ENCODE data around the gene MINPP1.

The MINPP1 gene

DNA sequence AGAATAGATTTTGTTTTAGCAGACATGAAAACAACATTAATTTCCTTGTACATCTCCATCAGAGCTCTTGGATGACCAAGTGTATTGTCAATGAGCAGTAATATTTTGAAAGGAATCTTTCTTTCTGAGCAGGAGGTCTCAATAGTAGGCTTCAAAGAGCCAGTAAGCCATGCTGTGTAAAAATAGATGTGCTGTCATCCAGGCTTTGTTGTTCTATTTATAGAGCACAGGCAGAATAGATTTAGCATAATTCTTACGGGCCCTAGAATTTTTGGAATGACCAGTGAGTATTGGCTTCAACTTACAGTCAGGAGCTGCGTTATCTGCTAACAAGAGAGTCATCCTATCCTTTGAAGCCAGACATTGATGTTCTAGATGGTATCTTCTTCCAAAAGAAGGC is 19.0 kb downstream of the MINPP1 start:
- no peak for DNase-seq (ENCODE audit: low spot score)

DNA sequence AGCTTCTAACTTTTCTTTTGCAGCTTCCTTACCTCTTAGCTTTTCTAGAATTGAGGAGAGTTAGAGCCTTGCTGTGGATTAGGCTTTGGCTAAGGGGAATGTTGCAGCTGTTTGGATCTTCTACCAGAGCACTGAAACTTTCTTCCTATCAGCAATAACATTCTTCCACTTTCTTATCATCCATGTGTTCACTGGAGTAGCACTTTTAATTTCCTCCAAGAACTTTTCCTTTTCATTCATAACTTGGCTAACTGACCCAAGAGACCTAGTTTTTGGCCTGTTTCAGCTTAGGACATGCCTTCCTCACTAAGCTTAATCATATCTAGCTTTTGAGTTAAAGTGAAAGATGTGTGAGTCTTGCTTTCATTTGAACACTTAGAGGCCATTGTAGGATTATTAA is 19.6 kb downstream of the MINPP1 start:
- DNase-seq (ENCODE audit: low spot score), result no peak

DNA sequence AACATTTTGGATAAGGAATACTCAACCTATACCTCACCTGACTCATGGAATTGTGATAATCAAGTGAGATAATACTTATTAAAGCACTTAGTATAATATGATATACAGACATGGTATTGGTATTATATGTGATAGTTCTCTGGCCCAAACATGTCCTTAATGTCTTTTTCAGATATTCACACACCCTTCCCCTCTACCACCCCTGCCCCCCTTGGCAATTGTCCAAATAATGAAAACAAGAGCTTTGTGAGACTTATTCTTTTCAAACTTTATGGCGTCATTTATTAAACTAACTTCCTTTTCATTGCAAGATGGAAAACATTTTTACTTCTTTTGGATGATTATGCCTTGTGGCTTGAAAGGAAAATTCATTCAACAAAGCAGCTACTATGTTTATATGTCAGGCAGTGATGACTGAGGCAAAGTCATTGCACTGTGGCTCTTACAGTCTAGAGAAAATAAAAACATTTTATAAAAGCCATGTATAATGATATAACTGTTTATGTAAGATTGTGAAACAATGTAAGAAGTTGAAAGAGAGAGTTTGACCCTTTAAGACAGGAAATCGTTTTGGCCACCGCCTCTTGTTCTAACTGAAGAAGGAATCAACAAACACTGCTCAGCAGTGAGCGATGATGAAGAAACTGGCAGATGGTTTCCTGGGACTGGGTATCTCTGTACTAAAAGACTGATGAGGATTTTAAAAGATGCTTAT is 27.4 kb downstream of the MINPP1 start:
- DNase-seq (ENCODE audit: low spot score), result no peak

DNA sequence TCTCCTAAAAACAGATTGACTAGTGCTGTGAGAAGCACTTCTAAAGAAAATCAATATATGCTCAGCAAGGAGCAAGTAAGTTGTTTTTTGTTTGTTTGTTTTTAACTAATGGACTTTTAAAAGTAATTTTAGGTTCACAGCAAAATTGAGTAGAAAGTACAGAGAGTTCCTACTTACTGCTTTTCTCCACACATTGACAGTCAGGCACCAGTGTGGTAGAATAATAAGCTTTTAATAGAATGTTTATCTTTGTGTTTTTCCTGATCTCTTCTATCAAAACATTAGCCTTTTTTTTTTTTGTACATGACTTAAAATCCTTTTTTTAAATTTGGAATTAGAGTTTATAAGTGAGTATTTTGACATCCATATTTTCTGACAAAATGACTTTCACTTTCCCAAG is 28.0 kb downstream of the MINPP1 start:
- no peak for DNase-seq (ENCODE audit: low spot score)

DNA sequence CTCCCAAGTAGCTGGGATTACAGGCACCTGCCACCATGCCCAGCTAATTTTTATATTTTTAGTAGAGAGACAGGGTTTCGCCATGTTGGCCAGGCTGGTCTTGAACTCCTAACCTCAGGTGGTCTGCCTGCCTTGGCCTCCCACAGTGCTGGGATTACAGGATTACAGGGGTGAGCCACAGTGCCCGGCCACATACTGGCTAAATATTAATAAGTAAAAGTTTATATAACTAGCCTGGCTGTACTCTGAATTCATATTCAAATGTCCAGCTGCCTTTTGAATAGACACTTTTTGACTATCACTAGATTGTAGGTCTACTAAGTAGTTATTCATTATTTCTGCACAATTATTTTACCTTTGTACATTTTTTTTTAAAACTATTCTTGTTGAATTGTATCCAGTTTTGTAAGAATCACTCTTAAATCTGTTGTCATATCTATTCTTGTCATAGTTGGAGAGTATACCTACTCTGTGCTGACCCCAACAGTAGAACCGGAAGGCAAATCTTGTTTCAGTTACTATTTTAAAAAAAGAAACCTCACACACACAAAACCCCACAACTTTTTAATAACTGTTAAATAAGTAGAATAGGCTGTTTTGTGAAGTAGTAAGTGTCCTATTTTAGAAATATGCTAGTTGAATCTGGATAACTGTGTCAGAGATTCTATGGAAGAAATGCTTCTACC is 29.6 kb downstream of the MINPP1 start:
- no peak for DNase-seq (ENCODE audit: low spot score)

DNA sequence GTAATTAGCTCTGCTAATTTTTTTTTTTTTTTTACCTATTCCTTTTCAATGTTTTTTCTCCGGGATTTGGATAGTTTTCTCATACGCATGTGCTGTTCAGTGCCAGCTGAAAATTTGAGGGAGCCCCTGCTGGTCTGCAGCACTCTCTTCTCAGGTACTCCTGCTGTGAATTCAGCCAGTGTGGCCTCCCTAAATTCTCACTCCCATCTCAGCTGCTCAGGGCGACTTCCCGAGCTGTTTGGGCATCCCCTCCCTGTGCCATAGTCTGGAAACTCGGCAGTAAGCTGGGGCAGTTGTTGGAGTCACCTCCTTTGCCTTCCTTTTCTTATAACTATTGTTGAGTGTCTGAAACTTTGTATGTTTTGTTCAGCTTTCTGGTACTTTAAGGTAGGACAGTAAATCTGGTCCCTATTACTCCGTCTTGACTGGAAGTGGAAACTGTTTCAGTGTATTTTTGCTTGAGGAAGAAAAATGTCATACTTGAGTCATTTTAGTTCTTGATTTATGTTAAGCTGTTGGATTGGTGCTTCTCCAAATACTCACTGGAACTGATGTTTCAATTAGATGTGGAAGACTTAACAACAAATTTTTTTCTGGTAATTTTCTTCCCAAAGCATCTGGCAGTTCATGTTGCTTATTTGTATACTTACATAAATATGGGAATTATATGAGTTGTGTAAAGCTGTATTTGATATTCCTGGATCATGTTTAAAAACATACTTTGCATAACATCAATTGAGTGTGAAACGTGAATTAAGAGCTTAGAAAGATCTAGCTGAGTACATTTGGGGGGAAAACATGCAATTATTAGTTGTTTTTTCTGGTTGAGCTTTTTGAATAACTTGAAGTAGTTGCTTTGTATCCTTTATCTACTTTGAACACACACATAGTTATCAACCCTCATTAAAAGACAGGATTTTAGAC is 33.7 kb downstream of the MINPP1 start:
- no peak for DNase-seq (ENCODE audit: low spot score)

DNA sequence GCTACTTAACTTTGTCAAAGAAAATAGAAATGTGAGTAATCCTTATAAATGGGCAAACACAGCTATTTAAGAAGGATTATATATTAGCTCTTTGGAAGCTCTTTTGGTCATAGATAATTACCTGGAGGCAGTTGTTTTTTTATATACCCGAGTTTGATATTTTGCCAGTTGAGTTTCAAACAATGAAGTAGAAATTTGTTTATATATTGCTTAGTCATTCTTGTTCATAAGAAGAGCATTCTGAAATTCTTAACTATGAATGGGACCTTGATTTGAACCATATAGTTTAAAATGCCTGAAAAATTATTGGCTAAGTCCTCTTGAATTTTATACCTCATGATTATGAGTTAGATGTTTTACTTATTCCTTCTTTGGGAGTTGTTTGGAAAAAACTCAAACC is 36.4 kb downstream of the MINPP1 start:
- no peak for DNase-seq (ENCODE audit: low spot score)

- DNase-seq (ENCODE audit: low spot score), result no peak
Observed at GRCh38 chr10:87544721-87545120, 40.0 kb downstream of the MINPP1 start.

DNA sequence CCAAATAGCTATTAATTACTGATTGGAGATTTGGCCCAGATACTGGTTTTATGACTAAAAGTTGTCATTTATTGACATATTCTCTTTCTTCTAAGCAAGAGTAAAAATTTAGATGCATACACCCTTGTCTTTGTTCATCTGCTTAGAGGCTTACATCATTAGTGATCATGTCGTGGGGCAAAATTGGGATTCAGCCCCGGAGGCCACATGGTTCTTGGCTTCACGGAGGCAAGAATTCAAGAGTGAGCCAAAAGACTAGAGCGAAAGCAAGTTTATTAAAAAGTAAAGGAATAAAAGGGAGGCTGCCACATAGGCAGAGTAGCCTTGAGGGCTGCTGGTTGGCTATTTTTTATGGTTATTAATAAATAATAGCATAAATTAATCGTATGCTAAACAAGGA is 41.1 kb downstream of the MINPP1 start:
- DNase-seq (ENCODE audit: low spot score), result no peak

- peak; percentile 1 for DNase-seq (ENCODE audit: low spot score)
Observed at GRCh38 chr10:87546210-87546609, 41.5 kb downstream of the MINPP1 start.

GRCh38 chr10:87546971-87547413 is 42.3 kb downstream of the MINPP1 start:
- no peak for DNase-seq (ENCODE audit: low spot score)

- DNase-seq (ENCODE audit: low spot score), result no peak
Observed at GRCh38 chr10:87547734-87548311, 43.1 kb downstream of the MINPP1 start.

GRCh38 chr10:87550741-87551140 is 46.0 kb downstream of the MINPP1 start:
- DNase-seq (ENCODE audit: low spot score), result no peak

DNA sequence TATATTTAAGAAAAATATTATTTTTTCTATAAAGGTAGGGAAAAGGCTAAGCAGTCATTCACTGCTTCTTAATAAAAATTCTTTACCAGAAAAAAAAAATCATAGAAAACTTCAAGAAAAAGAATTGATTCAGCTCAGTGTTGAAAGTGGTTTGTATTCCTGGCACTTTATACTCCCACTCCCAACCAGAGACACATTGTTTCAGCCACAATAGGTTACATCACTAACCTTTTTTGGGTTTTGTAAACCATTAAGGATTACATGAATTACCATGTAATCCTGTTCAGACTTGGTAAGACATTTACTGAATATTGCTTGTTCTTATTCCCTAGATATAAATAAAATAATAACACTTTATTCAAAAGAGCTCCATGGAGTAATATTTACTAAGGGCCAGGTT is 46.6 kb downstream of the MINPP1 start:
- DNase-seq (ENCODE audit: low spot score), result no peak

DNA sequence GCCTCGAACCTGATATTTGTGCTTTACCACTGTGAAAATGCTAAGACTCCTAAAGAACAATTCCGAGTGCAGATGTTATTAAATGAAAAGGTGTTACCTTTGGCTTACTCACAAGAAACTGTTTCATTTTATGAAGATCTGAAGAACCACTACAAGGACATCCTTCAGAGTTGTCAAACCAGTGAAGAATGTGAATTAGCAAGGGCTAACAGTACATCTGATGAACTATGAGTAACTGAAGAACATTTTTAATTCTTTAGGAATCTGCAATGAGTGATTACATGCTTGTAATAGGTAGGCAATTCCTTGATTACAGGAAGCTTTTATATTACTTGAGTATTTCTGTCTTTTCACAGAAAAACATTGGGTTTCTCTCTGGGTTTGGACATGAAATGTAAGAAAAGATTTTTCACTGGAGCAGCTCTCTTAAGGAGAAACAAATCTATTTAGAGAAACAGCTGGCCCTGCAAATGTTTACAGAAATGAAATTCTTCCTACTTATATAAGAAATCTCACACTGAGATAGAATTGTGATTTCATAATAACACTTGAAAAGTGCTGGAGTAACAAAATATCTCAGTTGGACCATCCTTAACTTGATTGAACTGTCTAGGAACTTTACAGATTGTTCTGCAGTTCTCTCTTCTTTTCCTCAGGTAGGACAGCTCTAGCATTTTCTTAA is 47.7 kb downstream of the MINPP1 start:
- DNase-seq (ENCODE audit: low spot score), result no peak

DNA sequence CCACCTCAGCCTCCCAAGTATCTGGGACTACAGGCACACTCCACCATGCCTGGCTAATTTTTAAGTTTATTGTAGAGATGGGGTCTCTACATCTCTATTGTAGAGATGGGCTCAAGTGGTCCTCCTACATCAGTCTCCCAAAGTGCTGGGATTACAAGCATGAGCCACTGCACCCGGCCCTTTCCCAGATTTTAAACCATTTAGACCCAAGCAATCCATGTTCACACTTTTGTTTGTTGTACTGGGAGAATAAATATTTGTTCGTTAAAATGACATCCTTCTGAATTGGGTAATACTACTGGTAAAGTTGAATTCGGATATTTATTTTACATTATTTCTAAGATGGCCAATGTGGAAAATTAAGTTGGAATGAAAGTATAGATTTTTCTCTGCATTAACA is 52.7 kb downstream of the MINPP1 start:
- DNase-seq (ENCODE audit: low spot score), result no peak

DNA sequence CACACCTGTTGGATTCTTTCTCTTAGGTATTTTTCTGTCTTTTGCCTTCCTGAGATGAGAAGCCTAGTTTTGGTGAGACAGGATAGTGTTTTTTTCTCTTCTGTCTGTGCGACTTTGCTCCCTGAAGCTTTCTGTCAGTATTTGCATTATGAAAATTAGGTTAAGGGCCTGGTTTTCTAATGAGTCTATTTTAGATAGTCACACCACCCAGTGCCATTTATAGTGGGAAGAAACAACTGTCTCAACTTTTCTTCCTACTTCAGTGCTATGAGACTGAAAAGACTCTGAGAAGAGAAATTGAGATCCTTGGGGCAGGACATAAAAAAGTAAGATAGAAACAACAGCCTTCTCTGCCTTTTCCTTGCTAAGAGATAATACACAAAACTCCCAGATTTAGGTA is 53.6 kb downstream of the MINPP1 start:
- DNase-seq (ENCODE audit: low spot score), result no peak

DNA sequence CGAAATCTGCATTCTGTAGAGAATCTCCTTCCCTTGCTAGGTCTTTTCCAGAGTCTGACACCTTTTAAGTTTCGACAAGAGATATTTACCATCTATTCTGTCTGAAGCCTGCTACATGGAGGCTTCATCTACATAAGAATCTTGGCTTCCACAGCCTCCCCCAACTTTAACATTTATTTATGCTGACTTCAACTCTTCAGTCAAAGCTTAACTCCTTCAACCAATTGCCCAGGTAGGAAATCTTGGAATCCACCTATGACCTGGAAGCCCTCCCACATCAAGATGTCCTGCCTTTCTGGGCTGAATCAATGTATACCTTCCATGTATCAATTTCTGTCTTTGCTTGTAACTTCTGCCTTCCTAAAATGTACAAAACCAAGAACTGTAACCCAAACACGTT is 54.7 kb downstream of the MINPP1 start:
- no peak for DNase-seq (ENCODE audit: low spot score)

DNA sequence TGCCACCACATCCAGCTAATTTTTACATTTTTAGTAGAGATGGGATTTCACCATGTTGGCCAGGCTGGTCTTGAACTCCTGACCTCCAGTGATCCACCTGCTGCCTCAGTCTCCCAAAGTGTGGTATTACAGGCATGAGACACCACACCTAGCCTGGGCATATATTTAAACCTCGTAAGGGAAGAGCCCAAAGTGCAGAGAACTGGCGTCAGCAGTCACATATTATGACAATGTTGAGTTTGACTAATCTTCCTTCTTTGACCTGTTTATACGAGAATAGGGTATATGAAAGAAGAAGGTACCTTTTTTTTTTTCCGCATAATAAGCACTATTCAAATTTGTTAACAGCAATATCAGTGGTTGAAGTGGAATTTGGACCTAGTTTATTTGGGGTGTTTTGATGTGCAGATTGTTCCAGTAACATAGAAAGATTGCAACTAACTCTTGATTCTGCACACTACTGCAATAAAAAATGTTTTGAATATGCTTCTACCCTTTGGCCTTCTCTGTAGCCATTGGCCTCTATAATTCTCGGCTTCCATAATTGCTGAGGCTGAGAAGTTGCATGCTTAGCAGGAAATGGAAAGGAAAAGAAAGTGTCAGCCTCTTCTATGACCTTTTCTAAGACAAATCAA is 55.9 kb downstream of the MINPP1 start:
- DNase-seq (ENCODE audit: low spot score), result no peak

- no peak for DNase-seq (ENCODE audit: low spot score)
Observed at GRCh38 chr10:87562750-87563149, 58.1 kb downstream of the MINPP1 start.

DNA sequence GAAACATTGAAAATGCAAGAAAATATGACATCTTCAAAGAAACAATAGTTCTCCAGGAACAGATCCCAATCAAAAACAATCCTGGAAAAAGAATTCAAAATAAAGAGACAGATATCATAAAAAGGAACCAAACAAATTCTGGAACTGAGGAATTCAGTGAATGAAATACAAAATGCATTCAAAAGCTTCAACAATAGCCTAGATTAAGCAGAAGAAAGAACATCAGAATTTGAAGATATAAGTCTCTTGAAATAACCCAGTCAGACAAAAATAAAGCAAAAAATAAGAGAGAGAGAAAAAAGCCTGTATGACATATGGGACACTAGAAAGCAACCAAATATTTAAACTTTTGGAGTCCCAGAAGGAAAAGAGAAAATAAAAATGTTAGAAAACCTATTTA is 60.3 kb downstream of the MINPP1 start:
- no peak for DNase-seq (ENCODE audit: low spot score)

All from CD4-positive, alpha-beta T cell treated with Interleukin-2 at 100 ng/mL for 4 hours (primary cell).